22Rv1 (cell line): Measurements from ENCODE around the gene PLD6.

ENCODE experiments used
- ZFX ChIP-seq: fragments of 450-650 bp; IDR thresholded peaks from 2 replicates; pipeline ENCODE4 v1.6.1; 2017; ENCODE audit warnings: antibody characterized with exemption, borderline replicate concordance
- TF ChIP-seq, protein P1 (sequence below): fragments of 450-650 bp; IDR thresholded peaks from 2 replicates; pipeline ENCODE4 v1.5.1; 2017; ENCODE audit warnings: mild to moderate bottlenecking

- TF ChIP-seq, protein P1, sequence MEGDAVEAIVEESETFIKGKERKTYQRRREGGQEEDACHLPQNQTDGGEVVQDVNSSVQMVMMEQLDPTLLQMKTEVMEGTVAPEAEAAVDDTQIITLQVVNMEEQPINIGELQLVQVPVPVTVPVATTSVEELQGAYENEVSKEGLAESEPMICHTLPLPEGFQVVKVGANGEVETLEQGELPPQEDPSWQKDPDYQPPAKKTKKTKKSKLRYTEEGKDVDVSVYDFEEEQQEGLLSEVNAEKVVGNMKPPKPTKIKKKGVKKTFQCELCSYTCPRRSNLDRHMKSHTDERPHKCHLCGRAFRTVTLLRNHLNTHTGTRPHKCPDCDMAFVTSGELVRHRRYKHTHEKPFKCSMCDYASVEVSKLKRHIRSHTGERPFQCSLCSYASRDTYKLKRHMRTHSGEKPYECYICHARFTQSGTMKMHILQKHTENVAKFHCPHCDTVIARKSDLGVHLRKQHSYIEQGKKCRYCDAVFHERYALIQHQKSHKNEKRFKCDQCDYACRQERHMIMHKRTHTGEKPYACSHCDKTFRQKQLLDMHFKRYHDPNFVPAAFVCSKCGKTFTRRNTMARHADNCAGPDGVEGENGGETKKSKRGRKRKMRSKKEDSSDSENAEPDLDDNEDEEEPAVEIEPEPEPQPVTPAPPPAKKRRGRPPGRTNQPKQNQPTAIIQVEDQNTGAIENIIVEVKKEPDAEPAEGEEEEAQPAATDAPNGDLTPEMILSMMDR: no peak
- TF ChIP-seq ZFX: no peak
Observed at GRCh38 chr17:17252149-17252661, 46.1 kb upstream of the PLD6 start.
